ENCODE measurements around the gene FMNL1. TPM values are rescaled to one million over a fixed set of nuclear protein-coding genes. Genes with fewer than 3 reads are reported as not detected.

FMNL1 gene
- total RNA-seq, 6 donors from 2014 or later = 42.9 to 119 (median 98.3) TPM

DNA sequence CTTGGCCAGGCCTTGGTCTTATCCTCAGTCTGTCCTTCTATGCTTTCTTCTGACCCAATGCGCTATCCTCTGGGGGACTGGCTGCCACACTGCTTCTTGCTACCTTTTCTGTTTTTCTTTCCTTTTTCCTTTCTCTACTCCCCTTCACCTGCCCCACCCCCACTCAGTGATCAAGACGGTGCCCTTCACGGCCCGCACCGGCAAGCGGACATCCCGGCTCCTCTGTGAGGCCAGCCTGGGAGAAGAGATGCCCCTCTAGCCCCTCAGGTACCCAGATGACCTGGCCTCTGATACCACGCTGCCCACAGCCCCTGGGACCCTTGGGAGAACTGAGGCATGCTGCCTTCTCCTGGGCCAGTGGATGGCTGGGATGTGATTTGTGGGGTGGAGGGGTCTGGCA, 24.7 kb downstream of the FMNL1 start:
- ATAC-seq (ENCODE audit: low FRiP score in 2 of 2) = no peak
- Histone ChIP-seq H3K4me3 (peak overlapping the region in 1 of 4 donors; percentile 57), H3K36me3 (peaks cover 0 to 46% (median 30%) of the 10 kb centered on the region in 4 donors), H3K4me1 (peaks cover 15 to 38% (median 21%) of the 10 kb centered on the region in 4 donors), H3K9me3 (no peaks in the 10 kb centered on the region), H3K27ac (peak overlapping the region in 1 of 4 donors; percentile 84), H3K27me3 (no peaks in the 10 kb centered on the region)
- TF ChIP-seq, protein P1, sequence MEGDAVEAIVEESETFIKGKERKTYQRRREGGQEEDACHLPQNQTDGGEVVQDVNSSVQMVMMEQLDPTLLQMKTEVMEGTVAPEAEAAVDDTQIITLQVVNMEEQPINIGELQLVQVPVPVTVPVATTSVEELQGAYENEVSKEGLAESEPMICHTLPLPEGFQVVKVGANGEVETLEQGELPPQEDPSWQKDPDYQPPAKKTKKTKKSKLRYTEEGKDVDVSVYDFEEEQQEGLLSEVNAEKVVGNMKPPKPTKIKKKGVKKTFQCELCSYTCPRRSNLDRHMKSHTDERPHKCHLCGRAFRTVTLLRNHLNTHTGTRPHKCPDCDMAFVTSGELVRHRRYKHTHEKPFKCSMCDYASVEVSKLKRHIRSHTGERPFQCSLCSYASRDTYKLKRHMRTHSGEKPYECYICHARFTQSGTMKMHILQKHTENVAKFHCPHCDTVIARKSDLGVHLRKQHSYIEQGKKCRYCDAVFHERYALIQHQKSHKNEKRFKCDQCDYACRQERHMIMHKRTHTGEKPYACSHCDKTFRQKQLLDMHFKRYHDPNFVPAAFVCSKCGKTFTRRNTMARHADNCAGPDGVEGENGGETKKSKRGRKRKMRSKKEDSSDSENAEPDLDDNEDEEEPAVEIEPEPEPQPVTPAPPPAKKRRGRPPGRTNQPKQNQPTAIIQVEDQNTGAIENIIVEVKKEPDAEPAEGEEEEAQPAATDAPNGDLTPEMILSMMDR (IDR thresholded peaks at IDR 0.05) = no peak
- no peak for TF ChIP-seq POLR2A (IDR thresholded peaks at IDR 0.05)
- TF ChIP-seq EP300 (IDR thresholded peaks at IDR 0.05) = no peak
- TF ChIP-seq POLR2AphosphoS5 (IDR thresholded peaks at IDR 0.05) = no peak
- no peak for DNase-seq
- 71 to 78% methylated on average over 8 of the region's 8 CpGs for WGBS, 2 donors

- Histone ChIP-seq H3K27ac (peak overlapping the region; percentile 84 to 91 (median 87)), H3K36me3 (peaks cover 0 to 40% (median 28%) of the 10 kb centered on the region in 4 donors), H3K9me3 (no peaks in the 10 kb centered on the region), H3K4me3 (peak overlapping the region; percentile 44 to 70 (median 59)), H3K4me1 (peaks cover 15 to 32% (median 17%) of the 10 kb centered on the region in 4 donors), H3K27me3 (no peaks in the 10 kb centered on the region)
- WGBS, 2 donors = 13 to 24% methylated on average over 14 to 33 of the region's 33 CpGs
- ATAC-seq (ENCODE audit: low FRiP score in 2 of 2) = no peak
- TF ChIP-seq, protein P1 (IDR thresholded peaks at IDR 0.05) = peak in 5 of 6 experiments; percentile 15 to 35 (median 23)
- TF ChIP-seq POLR2A (IDR thresholded peaks at IDR 0.05) (no peak), EP300 (IDR thresholded peaks at IDR 0.05) (no peak)
- peak in 1 of 2 donors; percentile 83 for DNase-seq
Observed at GRCh38 chr17:45246861-45247428, 25.3 kb downstream of the FMNL1 start.

GRCh38 chr17:45247429-45248131, 25.9 kb downstream of the FMNL1 start:
- Histone ChIP-seq H3K9me3 (no peaks in the 10 kb centered on the region), H3K4me1 (peaks cover 15 to 37% (median 21%) of the 10 kb centered on the region in 4 donors), H3K27ac (peak overlapping the region; percentile 84 to 91 (median 87)), H3K4me3 (peak overlapping the region; percentile 44 to 70 (median 59)), H3K27me3 (no peaks in the 10 kb centered on the region), H3K36me3 (peaks cover 0 to 38% (median 26%) of the 10 kb centered on the region in 4 donors)
- DNase-seq (peak; percentile 97 to 99), ATAC-seq (ENCODE audit: low FRiP score in 2 of 2) (peak; percentile 85 to 94)
- WGBS, 2 donors = 0 to 2% methylated on average over 1 to 55 of the region's 61 CpGs
- TF ChIP-seq POLR2AphosphoS5 (IDR thresholded peaks at IDR 0.05) = peak; percentile 37 to 63
- TF ChIP-seq POLR2A (IDR thresholded peaks at IDR 0.05) = peak in 3 of 4 donors; percentile 54 to 79 (median 67)
- TF ChIP-seq EP300 (IDR thresholded peaks at IDR 0.05) = peak in 1 of 4 donors; percentile 21
- TF ChIP-seq, protein P1 (IDR thresholded peaks at IDR 0.05) = no peak

GRCh38 chr17:45248132-45248957, 26.7 kb downstream of the FMNL1 start:
- ATAC-seq (ENCODE audit: low FRiP score in 2 of 2) (peak; percentile 50 to 70), DNase-seq (peak in 1 of 2 donors; percentile 84)
- H3K4me1 ChIP-seq = peaks cover 15 to 42% (median 25%) of the 10 kb centered on the region in 4 donors
- TF ChIP-seq POLR2AphosphoS5 (IDR thresholded peaks at IDR 0.05) = no peak
- TF ChIP-seq POLR2A (IDR thresholded peaks at IDR 0.05) = peak in 2 of 4 donors; percentile 10 to 62
- H3K27ac ChIP-seq = peak overlapping the region; percentile 84 to 91 (median 87)
- H3K4me3 ChIP-seq = peak overlapping the region; percentile 44 to 70 (median 59)
- 35% methylated on average over 30 of the region's 39 CpGs; no CpG with 5 or more reads in 1 of the 2 donors for WGBS, 2 donors
- H3K36me3 ChIP-seq = peaks cover 0 to 31% (median 21%) of the 10 kb centered on the region in 4 donors
- H3K9me3 ChIP-seq = no peaks in the 10 kb centered on the region
- no peaks in the 10 kb centered on the region for H3K27me3 ChIP-seq

All from upper lobe of left lung (tissue), 6 donors.